DMS79 (cell line): Measurements from ENCODE around the gene KDR.

Source experiments
- DNase-seq: peaks from one replicate; lab custom pipeline; 2025; lab: John Stamatoyannopoulos, UW

KDR gene

GRCh38 chr4:55079451-55080173 lies 45.8 kb downstream of the KDR start:
- DNase-seq: no peak

GRCh38 chr4:55078987-55079386 lies 46.4 kb downstream of the KDR start:
- no peak for DNase-seq

- no peak for DNase-seq
Measured at GRCh38 chr4:55077577-55077976, 47.8 kb downstream of the KDR start.

GRCh38 chr4:55075823-55076716 lies 49.3 kb downstream of the KDR start:
- no peak for DNase-seq

GRCh38 chr4:55075376-55075775 lies 50.0 kb downstream of the KDR start:
- no peak for DNase-seq

GRCh38 chr4:55074386-55074785 lies 51.0 kb downstream of the KDR start:
- no peak for DNase-seq

- DNase-seq: no peak
Measured at GRCh38 chr4:55071951-55072350, 53.4 kb downstream of the KDR start.

- DNase-seq: no peak
Measured at GRCh38 chr4:55069248-55069647, 56.1 kb downstream of the KDR start.

- DNase-seq: no peak
Measured at GRCh38 chr4:55068522-55068921, 56.9 kb downstream of the KDR start.

GRCh38 chr4:55066018-55066417 lies 59.4 kb downstream of the KDR start:
- no peak for DNase-seq

GRCh38 chr4:55055529-55055928 lies 69.9 kb downstream of the KDR start:
- DNase-seq: no peak

- DNase-seq: no peak
Measured at GRCh38 chr4:55051532-55051931, 73.9 kb downstream of the KDR start.

GRCh38 chr4:55050418-55050950 lies 74.9 kb downstream of the KDR start:
- DNase-seq: no peak

- DNase-seq: no peak
Measured at GRCh38 chr4:55038176-55038890, 87.1 kb downstream of the KDR start.

- no peak for DNase-seq
Measured at GRCh38 chr4:55037728-55038127, 87.7 kb downstream of the KDR start.

GRCh38 chr4:55036405-55036804 lies 89.0 kb downstream of the KDR start:
- DNase-seq: no peak

- DNase-seq: no peak
Measured at GRCh38 chr4:55035892-55036291, 89.5 kb downstream of the KDR start.

GRCh38 chr4:55033296-55033695 lies 92.1 kb downstream of the KDR start:
- DNase-seq: no peak

- DNase-seq: no peak
Measured at GRCh38 chr4:55032788-55033187, 92.6 kb downstream of the KDR start.

GRCh38 chr4:55032179-55032578 lies 93.2 kb downstream of the KDR start:
- DNase-seq: no peak

- no peak for DNase-seq
Measured at GRCh38 chr4:55031158-55031557, 94.2 kb downstream of the KDR start.

GRCh38 chr4:55030589-55030988 lies 94.8 kb downstream of the KDR start:
- DNase-seq: no peak
